Adrenal gland (tissue), 12 donors: ENCODE measurements around the gene MTHFD2. TPM values are rescaled to one million over a fixed set of nuclear protein-coding genes. Genes with fewer than 3 reads are reported as not detected.
"Not testable (repeated sequence)": the region's sequence is repeated elsewhere in the genome, so short reads cannot be mapped to it uniquely, and the experiment has no call there.

Experiments
- DNase-seq, 7 donors: peaks; one replicate each; pipeline ENCODE4 v3.0.0-alpha.2; 2019 to 2020
- H3K27ac ChIP-seq, 5 donors: fragments of 200-600 bp; sonication (generic) in 4 of 5; 1 replicate in 3 of 5; 2 replicates in 2 of 5; pipeline versions ENCODE4 v1.5.1 to v1.8.0; 2016 to 2020; ENCODE audit warnings: mild to moderate bottlenecking in 1 of 5
- H3K27me3 ChIP-seq: fragments of 200-600 bp; 2 replicates; pipeline ENCODE4 v1.8.0; 2021
- H3K36me3 ChIP-seq, 2 donors: fragments of 200-600 bp; replicated peaks in 1 of 2; 1 replicate in 1 of 2; 2 replicates in 1 of 2; pipeline versions ENCODE4 v1.5.1 to v1.8.0; 2018 to 2022
- H3K4me1 ChIP-seq, 2 donors: fragments of 200-600 bp; replicated peaks in 1 of 2; 1 replicate in 1 of 2; 2 replicates in 1 of 2; pipeline versions ENCODE4 v1.5.1 to v1.8.0; 2018 to 2021
- H3K4me3 ChIP-seq, 4 donors: fragments of 200-600 bp; sonication (generic) in 3 of 4; one replicate each; pipeline ENCODE4 v1.5.1; 2016 to 2018
- H3K9me3 ChIP-seq, 3 donors: fragments of 200-600 bp; sonication (generic) in 1 of 3; replicated peaks in 1 of 3; 1 replicate in 2 of 3; 2 replicates in 1 of 3; pipeline versions ENCODE4 v1.5.1 to v1.8.0; 2016 to 2021
- POLR2A ChIP-seq, 2 donors: fragments of 450-650 bp; IDR thresholded peaks; one replicate each; pipeline ENCODE4 v1.6.1; 2017; ENCODE audit warnings: antibody characterized with exemption in 2 of 2, mild to moderate bottlenecking in 2 of 2, moderate library complexity in 1 of 2
- whole genome bisulfite sequencing, 4 donors: extraction: QIAGEN DNeasy Blood & Tissue Kit in 2 of 4; methylation state at CpG; one replicate each; pipeline versions ENCODE4 v1.1.5 to v1.1.7; 2013 to 2017; 5-methylcytosine and 5-hydroxymethylcytosine counted together
- intact Hi-C, 2 donors: fragments of 100-400 bp; cut with DNase I; formaldehyde crosslinking; loops; one replicate each; pipeline versions ENCODE4 v1.14.1 to v1.15.0; 2022 to 2023
- polyA plus RNA-seq, 3 donors: library from polyadenylated mRNA; stranded (reverse); fragments of 200-250 nt in 2 of 3; fragments of 350-450 nt in 1 of 3; fragmentation: Illumina TruSeq in 1 of 3; extraction: RNeasy Lipid Tissue Mini Kit (QIAGEN cat#74804) in 1 of 3; gene quantifications; one replicate each; pipeline ENCODE4 v1.2.3, GENCODE V29; 2013 to 2014
- total RNA-seq, 9 donors: library from RNA; depleted of rRNA in 4 of 9; stranded (reverse); fragments of >200 nt in 4 of 9; fragments of 120-200 nt in 1 of 9; fragmentation: NEBNext Ultra II Directional in 1 of 9; extraction: Animal tissue kit (Norgen Biotek cat#: 25700) in 1 of 9; gene quantifications; one replicate each; pipeline versions ENCODE4 v1.1.0 to v1.2.4, GENCODE V29; 2013 to 2023
- TF ChIP-seq, protein P1 (sequence below), 6 experiments: fragments of 450-650 bp in 4 of 6; fragments of 200-600 bp in 2 of 6; sonication (generic) in 1 of 6; IDR thresholded peaks; 1 replicate in 5 of 6; 2 replicates in 1 of 6; pipeline versions ENCODE4 v1.5.1 to v1.8.0; 2016 to 2021; ENCODE audit warnings: antibody characterized with exemption in 6 of 6, mild to moderate bottlenecking in 2 of 6, moderate library complexity in 1 of 6
- donor health status: healthy with polysubstance abuse.
- donor health status: Bipolar disorder and iron deficiency.
- donor health status: DM: yes; HTN: yes; CAD: no.
- donor health status: DM: no; HTN: no; CAD: no.
- donor health status: DM: no; HTN: no; CAD: no.
- donor health status: DM: yes; HTN: yes; CAD: no.

MTHFD2 gene
- total and polyA plus RNA-seq, 12 donors, result 1.6 to 24.9 (median 14.1) TPM

DNA sequence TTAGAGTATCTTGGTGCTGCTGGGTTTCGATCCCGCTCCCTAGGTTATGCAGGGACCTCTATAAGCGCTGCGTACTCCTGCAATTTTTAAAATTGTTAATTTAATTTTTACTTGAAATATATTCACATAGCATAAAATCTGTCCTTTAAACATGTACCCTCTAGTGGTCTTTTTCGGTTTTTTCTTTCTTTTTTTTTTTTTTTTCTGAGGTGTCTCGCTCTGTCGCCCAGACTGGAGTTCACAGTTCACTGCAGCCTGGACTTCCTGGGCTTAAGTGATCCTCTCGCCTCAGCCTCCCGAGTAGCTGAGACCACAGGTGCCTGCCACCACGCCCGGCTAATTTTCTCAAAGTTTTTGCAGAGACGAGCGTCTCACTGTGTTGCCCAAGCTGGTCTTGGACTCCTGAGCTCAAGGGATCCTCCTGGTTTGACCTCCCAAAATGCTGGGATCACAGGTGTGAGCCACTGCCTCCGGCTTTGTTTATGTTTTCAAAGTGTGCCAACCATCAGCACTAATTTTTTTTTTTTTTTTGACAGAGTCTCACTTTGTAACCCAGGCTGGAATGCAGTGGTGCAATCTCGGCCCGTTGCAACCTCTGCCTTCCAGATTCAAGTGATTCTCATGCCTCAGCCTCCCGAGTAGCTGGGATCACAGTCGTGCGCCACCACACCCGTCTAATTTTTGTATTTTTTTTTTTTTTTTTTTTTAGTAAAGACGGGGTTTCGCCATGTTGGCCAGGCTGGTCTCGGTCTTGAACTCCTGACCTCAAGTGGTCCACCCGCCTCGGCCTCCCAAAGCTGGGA, 19.2 kb upstream of the MTHFD2 start:
- Histone ChIP-seq H3K27me3 (no peaks in the 10 kb centered on the region), H3K4me1 (peaks cover 4 to 26% of the 10 kb centered on the region in 2 donors), H3K4me3 (peak overlapping the region in 2 of 4 donors; percentile 74 to 80), H3K36me3 (no peaks in the 10 kb centered on the region), H3K27ac (peak overlapping the region in 1 of 5 donors; percentile 35), H3K9me3 (no peaks in the 10 kb centered on the region)
- peak in 4 of 7 donors; percentile 16 to 65 (median 24) for DNase-seq
- 45 to 47% (median 47%) methylated on average over 23 to 25 of the region's 25 CpGs for WGBS, 4 donors
- intact Hi-C loops, result no loop called here
- TF ChIP-seq, protein P1, sequence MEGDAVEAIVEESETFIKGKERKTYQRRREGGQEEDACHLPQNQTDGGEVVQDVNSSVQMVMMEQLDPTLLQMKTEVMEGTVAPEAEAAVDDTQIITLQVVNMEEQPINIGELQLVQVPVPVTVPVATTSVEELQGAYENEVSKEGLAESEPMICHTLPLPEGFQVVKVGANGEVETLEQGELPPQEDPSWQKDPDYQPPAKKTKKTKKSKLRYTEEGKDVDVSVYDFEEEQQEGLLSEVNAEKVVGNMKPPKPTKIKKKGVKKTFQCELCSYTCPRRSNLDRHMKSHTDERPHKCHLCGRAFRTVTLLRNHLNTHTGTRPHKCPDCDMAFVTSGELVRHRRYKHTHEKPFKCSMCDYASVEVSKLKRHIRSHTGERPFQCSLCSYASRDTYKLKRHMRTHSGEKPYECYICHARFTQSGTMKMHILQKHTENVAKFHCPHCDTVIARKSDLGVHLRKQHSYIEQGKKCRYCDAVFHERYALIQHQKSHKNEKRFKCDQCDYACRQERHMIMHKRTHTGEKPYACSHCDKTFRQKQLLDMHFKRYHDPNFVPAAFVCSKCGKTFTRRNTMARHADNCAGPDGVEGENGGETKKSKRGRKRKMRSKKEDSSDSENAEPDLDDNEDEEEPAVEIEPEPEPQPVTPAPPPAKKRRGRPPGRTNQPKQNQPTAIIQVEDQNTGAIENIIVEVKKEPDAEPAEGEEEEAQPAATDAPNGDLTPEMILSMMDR (IDR thresholded peaks at IDR 0.05), result peak; percentile 29 to 73 (median 44)
- no peak for TF ChIP-seq POLR2A (IDR thresholded peaks at IDR 0.05)

DNA sequence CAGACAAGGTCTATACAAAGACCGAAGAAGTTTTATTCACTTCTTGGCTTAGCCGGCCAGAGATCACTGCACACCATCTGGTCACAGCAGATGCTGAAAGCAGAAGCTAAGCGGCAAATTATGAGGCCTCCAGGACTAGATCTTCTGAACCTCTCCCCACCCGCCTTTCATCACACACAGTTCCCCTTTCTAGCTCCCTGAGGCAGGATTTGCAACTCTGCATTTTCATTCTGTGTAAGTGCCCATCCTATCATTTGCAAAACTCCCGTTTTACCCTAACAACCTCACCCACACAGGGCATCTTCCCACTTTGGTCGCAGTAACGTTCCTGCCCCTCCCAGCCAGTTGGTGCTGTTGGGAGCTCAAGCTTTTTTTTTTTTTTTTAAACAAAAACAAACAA, 16.7 kb upstream of the MTHFD2 start:
- Histone ChIP-seq H3K9me3 (no peaks in the 10 kb centered on the region), H3K4me3 (no peak overlapping the region), H3K36me3 (no peaks in the 10 kb centered on the region), H3K4me1 (peaks cover 4 to 12% of the 10 kb centered on the region in 2 donors), H3K27ac (peak overlapping the region in 2 of 5 donors; percentile 25 to 27), H3K27me3 (no peaks in the 10 kb centered on the region)
- DNase-seq, result peak; percentile 30 to 77 (median 46)
- intact Hi-C loops, result no loop called here
- TF ChIP-seq, protein P1 (IDR thresholded peaks at IDR 0.05), result no peak
- no peak for TF ChIP-seq POLR2A (IDR thresholded peaks at IDR 0.05)
- 38 to 56% (median 51%) methylated on average over 7 of the region's 7 CpGs for WGBS, 4 donors

DNA sequence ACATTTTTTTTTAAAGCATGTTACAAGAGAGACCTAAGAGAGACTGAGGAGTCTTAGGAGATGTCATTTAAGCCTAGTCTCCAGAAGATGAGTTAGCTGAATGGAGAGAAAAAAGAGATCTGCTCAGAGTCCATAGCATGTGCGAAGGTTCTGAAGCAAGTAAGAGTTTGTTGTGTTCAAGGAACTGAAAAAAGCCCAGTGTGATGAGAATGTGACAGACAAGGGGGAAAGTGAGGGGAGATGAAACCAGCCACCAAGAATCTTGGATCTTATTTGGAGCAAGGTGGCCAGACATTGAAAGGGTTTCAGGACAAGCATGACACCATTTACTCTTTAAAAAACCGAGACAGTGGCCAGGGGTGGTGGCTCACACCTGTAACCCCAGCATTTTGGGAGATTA, 14.5 kb upstream of the MTHFD2 start:
- H3K27ac ChIP-seq, result no peak overlapping the region
- DNase-seq, result no peak
- intact Hi-C loops, result no loop called here
- no peaks in the 10 kb centered on the region for H3K9me3 ChIP-seq
- WGBS, 4 donors, result 63 to 76% (median 73%) methylated on average over 2 of the region's 2 CpGs
- H3K36me3 ChIP-seq, result no peaks in the 10 kb centered on the region
- no peak for TF ChIP-seq POLR2A (IDR thresholded peaks at IDR 0.05)
- TF ChIP-seq, protein P1 (IDR thresholded peaks at IDR 0.05), result no peak
- no peaks in the 10 kb centered on the region for H3K27me3 ChIP-seq
- H3K4me3 ChIP-seq, result no peak overlapping the region
- H3K4me1 ChIP-seq, result peaks cover 0 to 4% of the 10 kb centered on the region in 2 donors

DNA sequence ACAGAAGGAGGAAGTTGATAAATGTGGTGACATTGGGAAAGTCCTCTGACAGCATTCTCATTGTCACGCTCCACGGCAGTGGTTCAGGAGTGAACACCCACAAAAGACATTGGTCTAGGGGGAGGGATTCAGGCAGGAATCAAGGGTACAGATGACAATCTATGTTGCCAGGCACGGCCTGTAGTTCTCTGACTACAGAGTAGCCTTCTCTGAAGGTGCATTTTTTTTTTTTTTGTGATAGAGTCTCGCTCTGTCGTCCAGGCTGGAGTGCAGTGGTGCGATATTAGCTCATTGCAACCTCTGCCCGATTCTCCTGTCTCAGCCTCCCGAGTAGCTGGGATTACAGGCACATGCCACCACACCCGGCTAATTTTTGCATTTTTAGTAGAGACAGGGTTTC, 12.4 kb upstream of the MTHFD2 start:
- no peak for TF ChIP-seq POLR2A (IDR thresholded peaks at IDR 0.05)
- TF ChIP-seq, protein P1 (IDR thresholded peaks at IDR 0.05), result no peak
- intact Hi-C loops, result no loop called here
- WGBS, 4 donors, result 72 to 80% (median 74%) methylated on average over 9 of the region's 9 CpGs
- H3K4me3 ChIP-seq, result no peak overlapping the region
- H3K27ac ChIP-seq, result peak overlapping the region in 2 of 5 donors; percentile 59 to 67
- H3K9me3 ChIP-seq, result no peaks in the 10 kb centered on the region
- H3K27me3 ChIP-seq, result no peaks in the 10 kb centered on the region
- peak in 5 of 7 donors; percentile 33 to 64 (median 50) for DNase-seq
- H3K4me1 ChIP-seq, result no peaks in the 10 kb centered on the region
- no peaks in the 10 kb centered on the region for H3K36me3 ChIP-seq

DNA sequence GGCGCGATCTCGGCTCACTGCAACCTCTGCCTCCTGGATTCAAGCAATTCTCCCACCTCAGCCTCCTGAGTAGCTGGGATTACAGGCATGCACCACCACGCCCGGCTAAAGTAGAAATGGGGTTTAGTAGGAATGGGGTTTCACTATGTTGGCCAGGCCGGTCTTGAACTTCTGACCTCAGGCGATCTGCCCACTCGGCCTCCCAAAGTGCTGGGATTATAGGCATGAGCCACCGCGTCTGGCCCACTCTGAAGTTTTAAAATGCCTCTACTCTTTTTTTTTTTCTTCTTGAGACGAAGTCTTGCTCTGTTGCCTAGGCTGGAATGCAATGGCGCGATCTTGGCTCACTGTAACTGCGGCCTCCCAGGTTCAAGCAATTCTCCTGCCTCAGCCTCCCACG, 11.7 kb upstream of the MTHFD2 start:
- DNase-seq, H3K36me3 ChIP-seq, H3K4me1 ChIP-seq, H3K9me3 ChIP-seq, H3K27me3 ChIP-seq, H3K4me3 ChIP-seq, intact Hi-C loops: not testable (repeated sequence)
- H3K27ac ChIP-seq, result peak overlapping the region in 2 of 5 donors; percentile 57 to 67
- 91 to 96% (median 93%) methylated on average over 15 of the region's 15 CpGs for WGBS, 4 donors
